GM21717 (cell line): Measurements from ENCODE around the gene LRRC3B.

Source experiments
- ATAC-seq: cut with Tn5 transposase; IDR thresholded peaks from one replicate; pipeline ENCODE4 v1.9.1; 2021; ENCODE audit warnings: mild to moderate bottlenecking, moderate library complexity; ENCODE audit not compliant: unreplicated experiment

Gene LRRC3B

GRCh38 chr3:26630669-26631389, 8.3 kb downstream of the LRRC3B start:
- ATAC-seq: no peak

GRCh38 chr3:26631390-26631738, 8.8 kb downstream of the LRRC3B start:
- ATAC-seq: no peak

GRCh38 chr3:26634601-26635000, 12.0 kb downstream of the LRRC3B start:
- no peak for ATAC-seq

GRCh38 chr3:26636096-26636727, 13.6 kb downstream of the LRRC3B start:
- no peak for ATAC-seq

- no peak for ATAC-seq
Measured at GRCh38 chr3:26637698-26638097, 15.1 kb downstream of the LRRC3B start.

- no peak for ATAC-seq
Measured at GRCh38 chr3:26638113-26638512, 15.5 kb downstream of the LRRC3B start.

GRCh38 chr3:26639339-26639738, 16.8 kb downstream of the LRRC3B start:
- ATAC-seq: no peak

- ATAC-seq: no peak
Measured at GRCh38 chr3:26647078-26647477, 24.5 kb downstream of the LRRC3B start.

- ATAC-seq: no peak
Measured at GRCh38 chr3:26648461-26648860, 25.9 kb downstream of the LRRC3B start.

- ATAC-seq: no peak
Measured at GRCh38 chr3:26652164-26652563, 29.6 kb downstream of the LRRC3B start.

GRCh38 chr3:26653811-26654425, 31.3 kb downstream of the LRRC3B start:
- ATAC-seq: no peak

GRCh38 chr3:26655231-26655630, 32.7 kb downstream of the LRRC3B start:
- ATAC-seq: no peak

- ATAC-seq: no peak
Measured at GRCh38 chr3:26657348-26657976, 34.9 kb downstream of the LRRC3B start.

- no peak for ATAC-seq
Measured at GRCh38 chr3:26668171-26668570, 45.6 kb downstream of the LRRC3B start.

GRCh38 chr3:26668696-26669095, 46.1 kb downstream of the LRRC3B start:
- ATAC-seq: no peak

GRCh38 chr3:26675336-26675735, 52.8 kb downstream of the LRRC3B start:
- ATAC-seq: no peak

GRCh38 chr3:26681632-26682031, 59.1 kb downstream of the LRRC3B start:
- no peak for ATAC-seq

GRCh38 chr3:26682406-26682805, 59.8 kb downstream of the LRRC3B start:
- ATAC-seq: no peak

- ATAC-seq: no peak
Measured at GRCh38 chr3:26683902-26684301, 61.3 kb downstream of the LRRC3B start.

- ATAC-seq: no peak
Measured at GRCh38 chr3:26687466-26687865, 64.9 kb downstream of the LRRC3B start.

- ATAC-seq: no peak
Measured at GRCh38 chr3:26699553-26699952, 77.0 kb downstream of the LRRC3B start.

GRCh38 chr3:26703519-26703918, 80.9 kb downstream of the LRRC3B start:
- no peak for ATAC-seq
